Astrocyte (in vitro differentiated cells and primary cell): ENCODE measurements around the gene GUSB. TPM values are rescaled to one million over a fixed set of nuclear protein-coding genes. Genes with fewer than 3 reads are reported as not detected.

Experiments used
- DNase-seq: peaks from one replicate; pipeline ENCODE4 v3.0.0-alpha.2; 2010; ENCODE audit warnings: low read depth
- FAIRE-seq: peaks from 2 replicates; lab custom pipeline; 2011; peaks lifted over from hg19 to GRCh38; lab: Jason Lieb, UNC
- H2AFZ ChIP-seq: 2 replicates; pipeline ENCODE4 v1.6.0; 2012; ENCODE audit warnings: low read depth, low read length, inconsistent platforms
- H3K27ac ChIP-seq: 2 replicates; pipeline ENCODE4 v1.5.1; 2011; ENCODE audit warnings: low read depth, low read length, inconsistent platforms
- H3K27me3 ChIP-seq: 2 replicates; pipeline ENCODE4 v1.6.0; 2011; ENCODE audit warnings: low read length, inconsistent platforms; ENCODE audit not compliant: insufficient read depth
- H3K36me3 ChIP-seq: 2 replicates; pipeline ENCODE4 v1.5.1; 2011; ENCODE audit warnings: low read length, inconsistent platforms; ENCODE audit not compliant: insufficient read depth
- H3K4me1 ChIP-seq: 2 replicates; pipeline ENCODE4 v1.5.1; 2011; ENCODE audit warnings: low read length, inconsistent platforms; ENCODE audit not compliant: insufficient read depth
- H3K4me2 ChIP-seq: 2 replicates; pipeline ENCODE4 v1.6.0; 2012; ENCODE audit warnings: low read length, inconsistent platforms
- H3K4me3 ChIP-seq: 2 replicates; pipeline ENCODE4 v1.5.1; 2011; ENCODE audit warnings: low read depth, mild to moderate bottlenecking, low read length, inconsistent platforms; ENCODE audit not compliant: insufficient read depth
- H3K79me2 ChIP-seq: 2 replicates; pipeline ENCODE4 v1.6.0; 2012; ENCODE audit warnings: mild to moderate bottlenecking, low read length, inconsistent platforms; ENCODE audit not compliant: insufficient read depth
- H3K9ac ChIP-seq: 2 replicates; pipeline ENCODE4 v1.6.0; 2012; ENCODE audit warnings: mild to moderate bottlenecking, low read length, inconsistent platforms
- H3K9me3 ChIP-seq: 2 replicates; pipeline ENCODE4 v1.5.1; 2012; ENCODE audit warnings: low read depth, mild to moderate bottlenecking, low read length, inconsistent platforms; ENCODE audit not compliant: insufficient read depth
- H4K20me1 ChIP-seq: 2 replicates; pipeline ENCODE4 v1.6.0; 2012; ENCODE audit warnings: low read length, inconsistent platforms; ENCODE audit not compliant: insufficient read depth
- H3K27ac Mint-ChIP-seq: one replicate; pipeline ENCODE4 v1.8.0; 2021; ENCODE audit warnings: mild to moderate bottlenecking, mixed read lengths; ENCODE audit not compliant: unreplicated experiment
- H3K27me3 Mint-ChIP-seq: one replicate; pipeline ENCODE4 v1.8.0; 2021; ENCODE audit warnings: low read depth, mixed read lengths; ENCODE audit not compliant: unreplicated experiment
- H3K36me3 Mint-ChIP-seq: one replicate; pipeline ENCODE4 v1.8.0; 2021; ENCODE audit warnings: low read depth, mixed read lengths; ENCODE audit not compliant: unreplicated experiment
- H3K4me1 Mint-ChIP-seq: one replicate; pipeline ENCODE4 v1.8.0; 2021; ENCODE audit warnings: low read depth, mixed read lengths; ENCODE audit not compliant: unreplicated experiment
- H3K4me3 Mint-ChIP-seq: one replicate; pipeline ENCODE4 v1.8.0; 2021; ENCODE audit warnings: mild to moderate bottlenecking, moderate library complexity, mixed read lengths; ENCODE audit not compliant: unreplicated experiment
- H3K9me3 Mint-ChIP-seq: one replicate; pipeline ENCODE4 v1.8.0; 2021; ENCODE audit warnings: mild to moderate bottlenecking, mixed read lengths; ENCODE audit not compliant: unreplicated experiment
- EZH2 ChIP-seq: IDR thresholded peaks from 2 replicates; pipeline ENCODE4 v1.6.1; 2012; ENCODE audit warnings: mild to moderate bottlenecking, low read length, inconsistent platforms; ENCODE audit not compliant: insufficient read depth
- total RNA-seq: library from RNA; stranded (reverse); gene quantifications from 2 replicates; pipeline ENCODE4 v1.2.1, GENCODE V29; 2021
- TF ChIP-seq, protein P1 (sequence below): IDR thresholded peaks from 2 replicates; pipeline ENCODE4 v1.5.1; 2011; ENCODE audit warnings: low read depth, mild to moderate bottlenecking, inconsistent platforms, low read length, moderate library complexity; ENCODE audit not compliant: insufficient read depth

The GUSB gene
- total RNA-seq, 1 donor from 2014 or later = 18.3 TPM

GRCh38 chr7:65912237-65912636 lies 69.8 kb downstream of the GUSB start:
- H2AFZ ChIP-seq = no peak overlapping the region
- H3K27ac Mint-ChIP-seq = no peak overlapping the region
- no peak overlapping the region for H3K4me2 ChIP-seq
- H3K4me1 ChIP-seq = no peaks in the 10 kb centered on the region
- H3K4me3 Mint-ChIP-seq = no peak overlapping the region
- no peak overlapping the region for H3K27ac ChIP-seq
- no peak for FAIRE-seq
- no peaks in the 10 kb centered on the region for H3K9me3 ChIP-seq
- peaks cover 50% of the 10 kb centered on the region for H4K20me1 ChIP-seq
- no peak for DNase-seq
- H3K36me3 Mint-ChIP-seq = no peaks in the 10 kb centered on the region
- no peaks in the 10 kb centered on the region for H3K36me3 ChIP-seq
- H3K4me3 ChIP-seq = no peak overlapping the region
- peaks cover 16% of the 10 kb centered on the region for H3K79me2 ChIP-seq
- H3K4me1 Mint-ChIP-seq = peaks cover 5% of the 10 kb centered on the region
- no peaks in the 10 kb centered on the region for H3K27me3 ChIP-seq
- H3K27me3 Mint-ChIP-seq = no peaks in the 10 kb centered on the region
- no peak overlapping the region for H3K9ac ChIP-seq
- H3K9me3 Mint-ChIP-seq = no peaks in the 10 kb centered on the region
- TF ChIP-seq, protein P1, sequence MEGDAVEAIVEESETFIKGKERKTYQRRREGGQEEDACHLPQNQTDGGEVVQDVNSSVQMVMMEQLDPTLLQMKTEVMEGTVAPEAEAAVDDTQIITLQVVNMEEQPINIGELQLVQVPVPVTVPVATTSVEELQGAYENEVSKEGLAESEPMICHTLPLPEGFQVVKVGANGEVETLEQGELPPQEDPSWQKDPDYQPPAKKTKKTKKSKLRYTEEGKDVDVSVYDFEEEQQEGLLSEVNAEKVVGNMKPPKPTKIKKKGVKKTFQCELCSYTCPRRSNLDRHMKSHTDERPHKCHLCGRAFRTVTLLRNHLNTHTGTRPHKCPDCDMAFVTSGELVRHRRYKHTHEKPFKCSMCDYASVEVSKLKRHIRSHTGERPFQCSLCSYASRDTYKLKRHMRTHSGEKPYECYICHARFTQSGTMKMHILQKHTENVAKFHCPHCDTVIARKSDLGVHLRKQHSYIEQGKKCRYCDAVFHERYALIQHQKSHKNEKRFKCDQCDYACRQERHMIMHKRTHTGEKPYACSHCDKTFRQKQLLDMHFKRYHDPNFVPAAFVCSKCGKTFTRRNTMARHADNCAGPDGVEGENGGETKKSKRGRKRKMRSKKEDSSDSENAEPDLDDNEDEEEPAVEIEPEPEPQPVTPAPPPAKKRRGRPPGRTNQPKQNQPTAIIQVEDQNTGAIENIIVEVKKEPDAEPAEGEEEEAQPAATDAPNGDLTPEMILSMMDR = no peak
- TF ChIP-seq EZH2 = no peak

Other genes starting within 250 kb of the GUSB start
- gene VKORC1L1, start 109.1 kb downstream of the GUSB start, total RNA-seq = 32.3 and 32.9 TPM in 2 replicates
- 27.7 TPM in 2 replicates for gene ASL, start 93.6 kb upstream of the GUSB start, total RNA-seq
- 24.2 and 26.8 TPM in 2 replicates for gene CRCP, start 132.6 kb upstream of the GUSB start, total RNA-seq
- gene TPST1, start 223.1 kb upstream of the GUSB start, total RNA-seq = 36.5 and 40.2 TPM in 2 replicates